ENCODE measurements around the gene NCMAP.

DNA sequence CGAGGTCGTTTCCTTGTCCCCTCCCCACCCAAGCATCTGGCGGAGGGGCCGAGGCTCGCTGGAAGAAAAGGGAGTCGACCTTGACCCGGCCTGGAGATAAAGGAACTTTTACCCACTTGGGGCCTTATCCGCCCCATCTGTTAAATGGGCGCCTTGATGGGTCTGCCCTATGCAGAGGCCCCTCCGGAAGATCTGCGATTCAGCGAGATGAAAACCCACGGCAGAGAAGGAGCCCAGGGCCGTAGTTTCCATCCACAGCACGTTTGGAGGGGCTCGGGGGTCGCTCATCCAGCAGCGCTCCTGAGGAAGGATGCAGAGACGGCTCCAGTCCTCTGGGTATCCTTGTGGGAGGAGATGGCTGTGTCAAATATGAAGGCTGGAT, 518 bp downstream of the NCMAP start:
- TF ChIP-seq, protein P1, sequence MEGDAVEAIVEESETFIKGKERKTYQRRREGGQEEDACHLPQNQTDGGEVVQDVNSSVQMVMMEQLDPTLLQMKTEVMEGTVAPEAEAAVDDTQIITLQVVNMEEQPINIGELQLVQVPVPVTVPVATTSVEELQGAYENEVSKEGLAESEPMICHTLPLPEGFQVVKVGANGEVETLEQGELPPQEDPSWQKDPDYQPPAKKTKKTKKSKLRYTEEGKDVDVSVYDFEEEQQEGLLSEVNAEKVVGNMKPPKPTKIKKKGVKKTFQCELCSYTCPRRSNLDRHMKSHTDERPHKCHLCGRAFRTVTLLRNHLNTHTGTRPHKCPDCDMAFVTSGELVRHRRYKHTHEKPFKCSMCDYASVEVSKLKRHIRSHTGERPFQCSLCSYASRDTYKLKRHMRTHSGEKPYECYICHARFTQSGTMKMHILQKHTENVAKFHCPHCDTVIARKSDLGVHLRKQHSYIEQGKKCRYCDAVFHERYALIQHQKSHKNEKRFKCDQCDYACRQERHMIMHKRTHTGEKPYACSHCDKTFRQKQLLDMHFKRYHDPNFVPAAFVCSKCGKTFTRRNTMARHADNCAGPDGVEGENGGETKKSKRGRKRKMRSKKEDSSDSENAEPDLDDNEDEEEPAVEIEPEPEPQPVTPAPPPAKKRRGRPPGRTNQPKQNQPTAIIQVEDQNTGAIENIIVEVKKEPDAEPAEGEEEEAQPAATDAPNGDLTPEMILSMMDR (IDR thresholded peaks at IDR 0.05) = no peak
- no peak for TF ChIP-seq POLR2A (IDR thresholded peaks at IDR 0.05)
